T-helper 2 cell treated with Interferon-gamma antibody and Interleukin-4, amounts not matched to agents 5 μg/mL and 100 μg/mL, for 36 hours (primary cell): ENCODE measurements around the gene GPC6.

Experiments
- DNase-seq: peaks from one replicate; pipeline ENCODE4 v3.0.0; 2021; ENCODE audit warnings: low spot score
- H3K27ac Mint-ChIP-seq: one replicate; pipeline ENCODE4 v1.8.0; 2021; ENCODE audit warnings: mild to moderate bottlenecking, mixed read lengths
- H3K27me3 Mint-ChIP-seq: one replicate; pipeline ENCODE4 v1.8.0; 2021; ENCODE audit warnings: low read depth, mixed read lengths
- H3K36me3 Mint-ChIP-seq: one replicate; pipeline ENCODE4 v1.8.0; 2021; ENCODE audit warnings: low read depth, mixed read lengths
- H3K4me1 Mint-ChIP-seq: one replicate; pipeline ENCODE4 v1.8.0; 2021; ENCODE audit warnings: low read depth, mixed read lengths
- H3K4me3 Mint-ChIP-seq: one replicate; pipeline ENCODE4 v1.8.0; 2022; ENCODE audit warnings: mild to moderate bottlenecking, moderate library complexity, mixed read lengths
- H3K9me3 Mint-ChIP-seq: one replicate; pipeline ENCODE4 v1.8.0; 2021; ENCODE audit warnings: mixed read lengths

GPC6 gene

DNA sequence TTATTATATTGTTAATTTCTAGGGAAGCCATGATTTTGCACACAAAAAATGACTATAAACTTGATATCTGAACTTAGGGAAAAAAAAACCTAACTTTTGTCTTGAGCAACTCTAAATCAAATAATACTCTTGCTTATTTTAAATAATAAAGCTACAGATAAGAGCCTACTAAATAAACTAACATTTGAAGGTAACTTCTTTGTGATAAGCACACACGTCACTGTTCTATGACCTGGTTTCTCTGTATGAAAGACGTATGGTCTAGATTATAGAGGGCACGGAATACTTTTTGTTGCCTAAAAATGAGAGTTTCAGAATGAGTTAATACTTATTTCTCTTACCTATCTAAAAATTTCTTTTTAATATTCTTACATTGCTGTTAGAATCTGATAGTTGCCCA, 649.6 kb downstream of the GPC6 start:
- no peaks in the 10 kb centered on the region for H3K27me3 Mint-ChIP-seq
- no peaks in the 10 kb centered on the region for H3K4me1 Mint-ChIP-seq
- H3K9me3 Mint-ChIP-seq, result peaks cover 4% of the 10 kb centered on the region
- DNase-seq, result no peak
- no peak overlapping the region for H3K27ac Mint-ChIP-seq
- no peak overlapping the region for H3K4me3 Mint-ChIP-seq
- no peaks in the 10 kb centered on the region for H3K36me3 Mint-ChIP-seq

DNA sequence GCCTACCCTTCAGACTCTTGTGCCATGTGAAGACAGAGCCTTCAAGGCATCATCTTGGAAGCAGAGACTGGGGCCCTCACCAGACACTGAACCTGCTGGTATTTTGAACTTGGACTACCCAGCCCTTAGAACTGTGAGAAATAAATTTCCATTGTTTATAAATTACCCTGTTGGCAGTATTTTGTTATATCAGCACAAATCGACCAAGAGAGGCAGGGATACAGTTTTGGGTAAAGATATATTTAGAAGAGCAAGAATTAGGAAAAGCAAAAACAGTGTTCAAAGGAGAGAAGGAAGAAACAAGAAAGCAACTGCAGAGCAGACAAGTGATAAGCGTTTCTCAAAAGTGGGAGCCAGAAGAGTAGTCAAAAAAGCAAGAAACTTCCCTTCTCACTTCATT, 652.1 kb downstream of the GPC6 start:
- Mint-ChIP-seq H3K9me3 (peaks cover 4% of the 10 kb centered on the region), H3K27me3 (no peaks in the 10 kb centered on the region), H3K4me3 (no peak overlapping the region), H3K4me1 (no peaks in the 10 kb centered on the region), H3K36me3 (no peaks in the 10 kb centered on the region), H3K27ac (no peak overlapping the region)
- no peak for DNase-seq

DNA sequence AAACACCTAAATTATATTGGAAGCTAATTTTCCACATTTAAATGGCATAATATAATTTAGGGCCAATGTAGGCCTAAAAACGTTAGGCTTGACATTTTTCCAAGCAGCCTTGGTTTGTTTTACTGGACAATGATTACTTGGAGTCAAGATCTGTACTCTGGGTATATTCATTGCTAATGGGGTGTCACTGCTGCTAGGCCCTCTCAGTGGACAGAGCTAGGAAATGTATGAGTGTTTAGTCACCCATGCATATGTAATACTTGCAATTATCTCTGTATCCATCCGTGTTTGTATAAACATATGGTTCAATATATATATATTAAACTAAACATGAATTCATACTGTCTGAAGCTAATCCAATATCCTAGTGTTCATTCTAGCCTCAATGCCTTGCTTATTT, 654.8 kb downstream of the GPC6 start:
- Mint-ChIP-seq H3K27ac (no peak overlapping the region), H3K4me3 (no peak overlapping the region), H3K27me3 (no peaks in the 10 kb centered on the region), H3K36me3 (no peaks in the 10 kb centered on the region), H3K9me3 (peaks cover 4% of the 10 kb centered on the region), H3K4me1 (no peaks in the 10 kb centered on the region)
- no peak for DNase-seq

DNA sequence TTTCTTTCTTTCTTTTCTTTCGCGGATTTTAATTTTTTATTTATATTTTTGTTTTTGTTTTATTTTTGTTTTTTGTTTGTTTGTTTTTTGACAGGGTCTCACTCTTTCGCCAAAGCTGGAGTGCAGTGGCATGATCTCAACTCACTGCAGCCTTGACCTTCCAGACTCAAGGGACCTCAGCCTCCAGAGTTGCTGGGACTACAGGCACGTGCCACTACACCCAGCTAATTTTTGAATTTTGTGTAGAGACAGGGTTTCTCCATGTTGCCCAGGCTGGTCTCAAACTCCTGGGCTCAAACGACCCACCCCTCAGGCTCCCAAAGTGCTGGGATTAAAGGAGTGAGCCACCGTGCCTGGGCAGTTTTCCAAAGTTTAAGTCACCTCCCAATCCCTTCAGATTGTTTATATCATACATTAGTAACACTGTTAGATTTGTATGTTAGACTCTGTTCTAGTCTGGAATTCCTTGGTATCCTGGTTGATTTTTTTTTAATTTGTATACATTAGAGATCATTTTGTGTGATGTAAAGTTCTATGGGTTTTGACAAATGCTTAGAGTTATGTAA, 655.6 kb downstream of the GPC6 start:
- no peak for DNase-seq
- Mint-ChIP-seq H3K4me3 (no peak overlapping the region), H3K9me3 (peaks cover 4% of the 10 kb centered on the region), H3K4me1 (no peaks in the 10 kb centered on the region), H3K27me3 (no peaks in the 10 kb centered on the region), H3K27ac (no peak overlapping the region), H3K36me3 (no peaks in the 10 kb centered on the region)

- H3K4me3 Mint-ChIP-seq, result no peak overlapping the region
- no peak overlapping the region for H3K27ac Mint-ChIP-seq
- no peaks in the 10 kb centered on the region for H3K9me3 Mint-ChIP-seq
- no peaks in the 10 kb centered on the region for H3K36me3 Mint-ChIP-seq
- no peak for DNase-seq
- no peaks in the 10 kb centered on the region for H3K4me1 Mint-ChIP-seq
- H3K27me3 Mint-ChIP-seq, result no peaks in the 10 kb centered on the region
Measured at GRCh38 chr13:93889430-93889951, 662.9 kb downstream of the GPC6 start.

DNA sequence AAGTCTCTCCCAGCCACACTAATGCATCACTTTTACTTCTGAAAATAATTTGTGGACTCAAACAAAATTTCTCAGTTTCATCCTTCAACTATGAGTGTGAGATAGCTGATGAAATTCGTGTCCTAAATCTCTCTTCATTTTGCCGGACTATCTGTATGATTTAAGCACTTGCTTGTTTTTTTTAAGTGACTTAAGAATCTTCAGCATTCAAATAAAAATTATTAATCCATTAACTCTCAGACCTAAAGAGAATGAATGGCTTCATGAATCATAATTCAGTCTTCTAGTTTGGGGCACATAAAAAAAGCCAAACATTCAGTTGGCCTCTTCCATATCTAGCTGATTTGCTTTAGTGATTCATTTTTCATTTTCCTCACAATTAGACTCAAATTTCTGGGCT, 673.4 kb downstream of the GPC6 start:
- no peak for DNase-seq
- H3K4me1 Mint-ChIP-seq, result no peaks in the 10 kb centered on the region
- no peaks in the 10 kb centered on the region for H3K9me3 Mint-ChIP-seq
- no peaks in the 10 kb centered on the region for H3K36me3 Mint-ChIP-seq
- no peak overlapping the region for H3K27ac Mint-ChIP-seq
- no peak overlapping the region for H3K4me3 Mint-ChIP-seq
- no peaks in the 10 kb centered on the region for H3K27me3 Mint-ChIP-seq

DNA sequence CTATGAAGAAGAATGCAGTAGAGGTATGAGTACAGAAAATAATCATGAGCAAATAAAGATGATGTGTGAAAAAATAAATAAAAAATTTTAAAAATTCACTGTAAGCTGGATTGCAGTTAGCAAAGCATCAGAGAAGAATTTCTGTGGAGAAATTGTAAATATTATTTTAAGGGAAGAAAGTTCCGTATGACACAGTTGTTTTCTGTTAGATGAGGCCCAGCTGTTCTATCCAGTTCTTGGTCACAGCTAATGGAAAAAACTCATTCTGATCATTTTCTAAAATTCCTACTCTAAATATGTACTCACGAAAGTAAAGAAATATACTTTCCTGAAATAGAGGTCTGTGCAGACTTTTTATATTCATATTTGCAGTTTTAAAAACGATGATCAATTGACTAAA, 674.1 kb downstream of the GPC6 start:
- H3K27me3 Mint-ChIP-seq, result no peaks in the 10 kb centered on the region
- no peaks in the 10 kb centered on the region for H3K36me3 Mint-ChIP-seq
- no peak overlapping the region for H3K4me3 Mint-ChIP-seq
- no peaks in the 10 kb centered on the region for H3K9me3 Mint-ChIP-seq
- no peak overlapping the region for H3K27ac Mint-ChIP-seq
- no peak for DNase-seq
- no peaks in the 10 kb centered on the region for H3K4me1 Mint-ChIP-seq

DNA sequence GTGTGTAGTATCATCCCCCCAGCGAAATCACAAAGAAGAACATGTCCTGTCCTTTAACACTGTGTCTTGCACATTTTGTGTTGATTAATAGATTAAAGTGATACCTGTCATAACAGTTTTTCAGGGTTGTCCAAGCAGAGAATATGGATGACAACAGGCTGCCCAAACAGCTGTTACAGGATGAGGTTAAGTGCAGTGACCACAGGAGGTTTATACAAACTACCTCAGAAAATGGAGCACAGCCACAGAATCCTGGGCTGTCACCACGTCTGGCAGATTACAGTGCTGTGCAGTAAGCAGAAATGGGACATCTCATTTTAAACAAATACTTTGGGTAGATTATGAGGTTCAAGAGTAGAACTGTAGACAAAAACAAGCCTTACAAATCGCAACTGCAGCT, 677.3 kb downstream of the GPC6 start:
- no peak for DNase-seq
- no peaks in the 10 kb centered on the region for H3K36me3 Mint-ChIP-seq
- no peaks in the 10 kb centered on the region for H3K4me1 Mint-ChIP-seq
- H3K4me3 Mint-ChIP-seq, result no peak overlapping the region
- H3K27me3 Mint-ChIP-seq, result no peaks in the 10 kb centered on the region
- H3K9me3 Mint-ChIP-seq, result no peaks in the 10 kb centered on the region
- H3K27ac Mint-ChIP-seq, result no peak overlapping the region

GRCh38 chr13:93915269-93915809, 688.7 kb downstream of the GPC6 start:
- no peaks in the 10 kb centered on the region for H3K36me3 Mint-ChIP-seq
- no peak for DNase-seq

DNA sequence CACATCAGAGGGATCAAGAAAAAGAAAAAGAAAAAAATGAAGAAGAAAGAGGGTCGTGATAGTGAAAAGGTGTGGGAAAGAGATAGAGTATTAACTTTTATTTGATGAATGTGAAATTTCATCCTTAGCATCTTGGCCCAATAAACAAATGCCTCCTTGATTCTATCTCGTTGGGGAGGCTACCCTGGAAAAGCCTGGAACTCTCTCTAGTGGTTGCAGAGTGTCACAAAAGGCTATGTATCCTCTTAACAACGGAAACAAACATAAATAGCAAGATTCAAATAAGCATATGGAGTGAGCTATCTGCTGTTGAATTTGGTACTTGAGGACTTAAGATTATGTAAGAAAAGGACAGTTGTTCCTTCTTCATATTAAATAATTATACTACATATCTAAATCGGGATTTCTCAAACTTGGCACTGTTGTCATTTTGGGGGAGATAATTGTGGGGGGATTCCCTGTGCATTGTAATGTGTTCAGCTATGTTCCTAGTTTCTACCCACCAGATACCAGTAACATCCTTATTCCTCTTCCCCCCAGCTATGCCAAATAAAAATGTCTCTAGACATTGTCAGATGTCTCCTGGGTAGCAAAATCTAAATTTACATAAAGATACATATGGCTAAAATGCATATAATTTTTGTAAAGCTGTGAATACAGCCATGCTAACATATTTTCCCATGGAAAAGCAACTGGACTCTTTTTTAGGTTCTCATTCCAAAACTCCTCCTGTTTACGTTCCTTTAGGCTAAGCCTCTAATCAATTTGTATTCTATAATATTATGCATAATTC, 695.7 kb downstream of the GPC6 start:
- H3K9me3 Mint-ChIP-seq, result no peaks in the 10 kb centered on the region
- no peak overlapping the region for H3K27ac Mint-ChIP-seq
- no peaks in the 10 kb centered on the region for H3K4me1 Mint-ChIP-seq
- H3K36me3 Mint-ChIP-seq, result no peaks in the 10 kb centered on the region
- H3K27me3 Mint-ChIP-seq, result no peaks in the 10 kb centered on the region
- DNase-seq, result no peak
- H3K4me3 Mint-ChIP-seq, result no peak overlapping the region

More at GRCh38 chr13:93915269-93915809, 688.7 kb downstream of the GPC6 start:
- Mint-ChIP-seq H3K27me3 (no peaks in the 10 kb centered on the region), H3K27ac (no peak overlapping the region), H3K9me3 (no peaks in the 10 kb centered on the region), H3K4me3 (no peak overlapping the region), H3K4me1 (no peaks in the 10 kb centered on the region)

- H3K27me3 Mint-ChIP-seq, result no peaks in the 10 kb centered on the region
- no peaks in the 10 kb centered on the region for H3K9me3 Mint-ChIP-seq
- H3K4me3 Mint-ChIP-seq, result no peak overlapping the region
- no peak overlapping the region for H3K27ac Mint-ChIP-seq
- no peaks in the 10 kb centered on the region for H3K4me1 Mint-ChIP-seq
- no peak for DNase-seq
- H3K36me3 Mint-ChIP-seq, result no peaks in the 10 kb centered on the region
Measured at GRCh38 chr13:93925990-93926389, 699.4 kb downstream of the GPC6 start.

DNA sequence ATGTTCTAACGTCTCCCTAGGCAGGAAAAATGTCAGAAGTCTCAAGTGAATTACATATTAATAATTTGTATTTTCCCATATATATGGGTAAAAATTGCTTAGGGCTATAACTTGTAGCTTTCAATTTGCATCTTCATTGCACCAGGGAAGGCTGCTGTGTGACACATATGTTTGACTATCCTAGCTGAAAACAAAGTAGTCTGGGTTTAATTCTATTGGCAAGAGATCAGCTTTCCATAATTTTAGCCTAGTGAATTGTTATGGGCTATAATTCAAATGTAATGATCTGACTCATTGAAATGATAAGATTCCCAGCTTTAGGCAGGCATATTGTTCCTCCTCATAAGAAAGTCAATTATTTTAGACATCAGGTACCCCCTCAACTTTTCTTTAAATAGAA, 699.8 kb downstream of the GPC6 start:
- no peaks in the 10 kb centered on the region for H3K27me3 Mint-ChIP-seq
- no peaks in the 10 kb centered on the region for H3K36me3 Mint-ChIP-seq
- H3K4me1 Mint-ChIP-seq, result no peaks in the 10 kb centered on the region
- no peaks in the 10 kb centered on the region for H3K9me3 Mint-ChIP-seq
- no peak for DNase-seq
- no peak overlapping the region for H3K4me3 Mint-ChIP-seq
- H3K27ac Mint-ChIP-seq, result no peak overlapping the region

DNA sequence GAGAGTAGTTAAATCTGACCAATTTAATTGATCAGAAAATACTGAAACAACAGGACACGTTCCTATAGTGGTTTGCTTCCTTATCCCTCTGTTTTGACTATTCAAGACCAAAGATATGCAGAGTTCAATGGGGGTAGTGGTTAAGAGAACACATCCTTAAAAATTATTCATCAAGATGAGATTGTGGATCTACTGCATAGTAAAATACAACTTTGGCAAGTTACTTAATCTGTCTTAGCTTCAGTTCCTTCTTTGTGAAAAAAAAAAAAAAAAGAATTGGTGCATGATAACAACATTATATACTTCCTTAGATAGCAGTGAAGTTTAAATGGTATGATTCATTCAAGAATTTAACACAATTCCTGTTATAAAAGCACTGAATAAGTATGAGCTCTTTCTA, 700.8 kb downstream of the GPC6 start:
- H3K9me3 Mint-ChIP-seq, result no peaks in the 10 kb centered on the region
- no peaks in the 10 kb centered on the region for H3K36me3 Mint-ChIP-seq
- no peak overlapping the region for H3K4me3 Mint-ChIP-seq
- no peak overlapping the region for H3K27ac Mint-ChIP-seq
- no peak for DNase-seq
- no peaks in the 10 kb centered on the region for H3K4me1 Mint-ChIP-seq
- H3K27me3 Mint-ChIP-seq, result no peaks in the 10 kb centered on the region

- Mint-ChIP-seq H3K27ac (no peak overlapping the region), H3K4me3 (no peak overlapping the region), H3K36me3 (no peaks in the 10 kb centered on the region), H3K4me1 (no peaks in the 10 kb centered on the region), H3K27me3 (no peaks in the 10 kb centered on the region), H3K9me3 (no peaks in the 10 kb centered on the region)
- no peak for DNase-seq
Measured at GRCh38 chr13:93932901-93933300, 706.3 kb downstream of the GPC6 start.
